GM23338 (cell line): Measurements from ENCODE around the gene HS6ST3. TPM values are rescaled to one million over a fixed set of nuclear protein-coding genes. Genes with fewer than 3 reads are reported as not detected.

Experiments used
- ATAC-seq: fragments of 200-7000 bp; cut with Tn5 transposase; 3 replicates; pipeline ENCODE4 v1.9.1; 2020
- DNase-seq: peaks from one replicate; pipeline ENCODE4 v3.0.0-alpha.2; 2015; ENCODE audit warnings: low spot score
- H2AFZ ChIP-seq: fragments of 200-600 bp; sonication (generic); 2 replicates; pipeline ENCODE4 v1.8.0; 2016; ENCODE audit warnings: antibody characterized with exemption, mild to moderate bottlenecking, moderate library complexity
- H3F3A ChIP-seq: fragments of 200-600 bp; sonication (generic); replicated peaks from 2 replicates; pipeline ENCODE4 v1.8.0; 2017; ENCODE audit warnings: antibody characterized with exemption, mixed run types, low read depth
- H3K27ac ChIP-seq: fragments of 200-600 bp; sonication (generic); 2 replicates; pipeline ENCODE4 v1.6.1; 2016; ENCODE audit warnings: low read depth
- H3K27me3 ChIP-seq: fragments of 200-600 bp; sonication (generic); 2 replicates; pipeline ENCODE4 v1.8.0; 2016; ENCODE audit warnings: mild to moderate bottlenecking, mixed run types, moderate library complexity; ENCODE audit not compliant: insufficient read depth
- H3K36me3 ChIP-seq: fragments of 200-600 bp; sonication (generic); 2 replicates; pipeline ENCODE4 v1.8.0; 2016; ENCODE audit warnings: mild to moderate bottlenecking; ENCODE audit not compliant: insufficient read depth
- H3K4me1 ChIP-seq: fragments of 200-600 bp; sonication (generic); 2 replicates; pipeline ENCODE4 v1.8.0; 2016; ENCODE audit warnings: mild to moderate bottlenecking, moderate library complexity; ENCODE audit not compliant: insufficient read depth
- H3K4me2 ChIP-seq: fragments of 200-600 bp; sonication (generic); 2 replicates; pipeline ENCODE4 v1.7.1; 2017; ENCODE audit warnings: mixed run types
- H3K4me3 ChIP-seq: fragments of 200-600 bp; sonication (generic); 2 replicates; pipeline ENCODE4 v1.6.1; 2016; ENCODE audit warnings: mixed run types
- H3K79me2 ChIP-seq: fragments of 200-600 bp; sonication (generic); replicated peaks from 2 replicates; pipeline ENCODE4 v1.8.0; 2017; ENCODE audit warnings: mild to moderate bottlenecking; ENCODE audit not compliant: insufficient read depth
- H3K9me2 ChIP-seq: fragments of 200-600 bp; sonication (generic); 2 replicates; pipeline ENCODE4 v1.8.0; 2017; ENCODE audit not compliant: insufficient read depth
- H4K20me1 ChIP-seq: fragments of 200-600 bp; sonication (generic); replicated peaks from 2 replicates; pipeline ENCODE4 v1.8.0; 2017; ENCODE audit warnings: mild to moderate bottlenecking; ENCODE audit not compliant: insufficient read depth
- H3K27ac Mint-ChIP-seq: 2 replicates; pipeline ENCODE4 v1.8.0; 2020; ENCODE audit warnings: inconsistent platforms, mild to moderate bottlenecking, moderate library complexity, mixed read lengths
- H3K27me3 Mint-ChIP-seq: 3 replicates; pipeline ENCODE4 v1.8.0; 2022; ENCODE audit warnings: low read depth, mild to moderate bottlenecking, moderate library complexity, mixed read lengths, inconsistent platforms; ENCODE audit not compliant: insufficient read depth, poor library complexity
- H3K36me3 Mint-ChIP-seq: 3 replicates; pipeline ENCODE4 v1.8.0; 2021; ENCODE audit warnings: low read depth, mild to moderate bottlenecking, inconsistent platforms, moderate library complexity, mixed read lengths
- H3K4me1 Mint-ChIP-seq: 3 replicates; pipeline ENCODE4 v1.8.0; 2020; ENCODE audit warnings: mild to moderate bottlenecking, inconsistent platforms, mixed read lengths
- H3K4me3 Mint-ChIP-seq: 3 replicates; pipeline ENCODE4 v1.8.0; 2021; ENCODE audit warnings: moderate library complexity, mild to moderate bottlenecking, inconsistent platforms, mixed read lengths
- H3K9me3 Mint-ChIP-seq: 3 replicates; pipeline ENCODE4 v1.8.0; 2020; ENCODE audit warnings: moderate library complexity, mild to moderate bottlenecking, inconsistent platforms, mixed read lengths
- CREB1 ChIP-seq: fragments of 250-450 bp; sonication (Bioruptor Pico); IDR thresholded peaks from 2 replicates; pipeline ENCODE4 v1.5.0; 2020; ENCODE audit warnings: low read depth, mild to moderate bottlenecking, moderate library complexity
- EZH2 ChIP-seq: fragments of 200-600 bp; sonication (generic); IDR thresholded peaks from one replicate; pipeline ENCODE4 v1.8.0; 2017; ENCODE audit warnings: antibody characterized with exemption, mild to moderate bottlenecking, low read depth; ENCODE audit not compliant: unreplicated experiment
- EZH2phosphoT487 ChIP-seq: fragments of 200-600 bp; sonication (generic); IDR thresholded peaks from one replicate; pipeline ENCODE4 v1.8.1; 2018; ENCODE audit warnings: antibody characterized with exemption; ENCODE audit not compliant: unreplicated experiment
- JUNB ChIP-seq: IDR thresholded peaks from one replicate; pipeline ENCODE4 v1.6.1; 2016; ENCODE audit warnings: antibody characterized with exemption; ENCODE audit not compliant: unreplicated experiment
- NANOG ChIP-seq: IDR thresholded peaks from 2 replicates; pipeline ENCODE4 v1.6.1; 2016; ENCODE audit warnings: antibody characterized with exemption, borderline replicate concordance
- POLR2AphosphoS5 ChIP-seq: IDR thresholded peaks from 2 replicates; pipeline ENCODE4 v1.6.1; 2016; ENCODE audit warnings: antibody characterized with exemption, low read depth
- STAT1 ChIP-seq: IDR thresholded peaks from one replicate; pipeline ENCODE4 v1.6.1; 2016; ENCODE audit warnings: antibody characterized with exemption; ENCODE audit not compliant: unreplicated experiment
- ZNF331 ChIP-seq: fragments of 250-450 bp; sonication (Bioruptor Pico); IDR thresholded peaks from 2 replicates; pipeline ENCODE4 v1.5.0; 2020; ENCODE audit warnings: low read depth, mild to moderate bottlenecking, moderate library complexity
- ZNF462 ChIP-seq: fragments of 250-450 bp; sonication (Bioruptor Pico); IDR thresholded peaks from 2 replicates; pipeline ENCODE4 v1.5.0; 2020; ENCODE audit warnings: mild to moderate bottlenecking, moderate library complexity
- polyA plus RNA-seq: library from polyadenylated mRNA; unstranded; fragments of >200 nt; fragmentation: Nextera tagmentation; extraction: Ambion mirVana; gene quantifications from 2 replicates; pipeline ENCODE4 v1.2.1, GENCODE V29; 2016
- total RNA-seq: library from RNA; depleted of rRNA; stranded (reverse); fragments of >200 nt; shearing (Covaris generic); gene quantifications from 2 replicates; pipeline ENCODE4 v1.2.3, GENCODE V29; 2014
- TF ChIP-seq, protein P1 (sequence below): IDR thresholded peaks from one replicate; pipeline ENCODE4 v1.6.1; 2018; ENCODE audit warnings: antibody characterized with exemption; ENCODE audit not compliant: unreplicated experiment
- TF ChIP-seq, protein P2 (sequence below), 2 experiments: fragments of 200-600 bp in 1 of 2; sonication (generic) in 1 of 2; conservative IDR thresholded peaks; 2 replicates each; pipeline versions ENCODE4 v1.5.1 to v1.6.1; 2016 to 2017; ENCODE audit warnings: antibody characterized with exemption in 2 of 2, low read depth in 2 of 2, mild to moderate bottlenecking in 2 of 2, moderate library complexity in 1 of 2

Gene HS6ST3
- total and polyA plus RNA-seq, 2 experiments from 2014 or later: 0.52 to 0.80 TPM

DNA sequence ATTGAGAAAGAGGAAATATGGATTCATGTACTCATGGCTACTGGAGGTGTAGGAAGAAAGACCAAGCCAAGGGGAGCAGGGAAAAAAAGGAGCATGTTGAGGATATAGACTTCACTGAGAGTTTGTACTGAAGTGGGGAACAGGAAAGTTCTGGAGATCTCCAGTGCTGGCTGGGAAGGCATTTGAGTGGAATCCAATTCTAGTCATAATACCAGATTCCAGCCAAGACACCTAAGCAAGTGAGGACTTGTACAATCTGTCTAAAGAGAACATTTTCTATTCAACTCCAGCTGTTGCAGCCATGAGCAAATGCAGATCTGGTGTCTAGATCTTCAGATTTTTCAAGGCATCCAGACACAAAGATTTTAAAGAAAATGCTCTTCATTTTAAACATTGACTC, 491.8 kb downstream of the HS6ST3 start:
- H3K9me2 ChIP-seq: peaks cover 18% of the 10 kb centered on the region
- DNase-seq (no peak), ATAC-seq (no peak)
- no peaks in the 10 kb centered on the region for H3K36me3 Mint-ChIP-seq
- H3K27me3 Mint-ChIP-seq: no peaks in the 10 kb centered on the region
- no peak overlapping the region for H3K4me3 Mint-ChIP-seq
- H3K4me1 Mint-ChIP-seq: no peaks in the 10 kb centered on the region
- no peaks in the 10 kb centered on the region for H3K4me1 ChIP-seq
- H3K27me3 ChIP-seq: no peaks in the 10 kb centered on the region
- H3K4me3 ChIP-seq: no peak overlapping the region
- no peak overlapping the region for H3K27ac Mint-ChIP-seq
- no peak overlapping the region for H3K4me2 ChIP-seq
- no peak overlapping the region for H2AFZ ChIP-seq
- H3K9me3 Mint-ChIP-seq: no peaks in the 10 kb centered on the region
- TF ChIP-seq JUNB (no peak), EZH2 (no peak), ZNF462 (CRISPR knock-in tag) (no peak), CREB1 (CRISPR knock-in tag) (no peak)
- H3K79me2 ChIP-seq: no peaks in the 10 kb centered on the region
- H3K36me3 ChIP-seq: peaks cover 1% of the 10 kb centered on the region; the same call in 1 of the 2 replicates
- H3K27ac ChIP-seq: no peak overlapping the region
- H3F3A ChIP-seq: no peaks in the 10 kb centered on the region
- no peaks in the 10 kb centered on the region for H4K20me1 ChIP-seq

GRCh38 chr13:96615252-96615651, 525.3 kb downstream of the HS6ST3 start:
- H3K4me1 Mint-ChIP-seq: no peaks in the 10 kb centered on the region
- no peak overlapping the region for H3K4me3 ChIP-seq
- H3K27me3 ChIP-seq: no peaks in the 10 kb centered on the region
- TF ChIP-seq EZH2phosphoT487 (no peak), ZNF331 (CRISPR knock-in tag) (no peak), JUNB (no peak), EZH2 (no peak), POLR2AphosphoS5 (no peak), STAT1 (no peak), NANOG (no peak), CREB1 (CRISPR knock-in tag) (no peak)
- TF ChIP-seq, protein P1, sequence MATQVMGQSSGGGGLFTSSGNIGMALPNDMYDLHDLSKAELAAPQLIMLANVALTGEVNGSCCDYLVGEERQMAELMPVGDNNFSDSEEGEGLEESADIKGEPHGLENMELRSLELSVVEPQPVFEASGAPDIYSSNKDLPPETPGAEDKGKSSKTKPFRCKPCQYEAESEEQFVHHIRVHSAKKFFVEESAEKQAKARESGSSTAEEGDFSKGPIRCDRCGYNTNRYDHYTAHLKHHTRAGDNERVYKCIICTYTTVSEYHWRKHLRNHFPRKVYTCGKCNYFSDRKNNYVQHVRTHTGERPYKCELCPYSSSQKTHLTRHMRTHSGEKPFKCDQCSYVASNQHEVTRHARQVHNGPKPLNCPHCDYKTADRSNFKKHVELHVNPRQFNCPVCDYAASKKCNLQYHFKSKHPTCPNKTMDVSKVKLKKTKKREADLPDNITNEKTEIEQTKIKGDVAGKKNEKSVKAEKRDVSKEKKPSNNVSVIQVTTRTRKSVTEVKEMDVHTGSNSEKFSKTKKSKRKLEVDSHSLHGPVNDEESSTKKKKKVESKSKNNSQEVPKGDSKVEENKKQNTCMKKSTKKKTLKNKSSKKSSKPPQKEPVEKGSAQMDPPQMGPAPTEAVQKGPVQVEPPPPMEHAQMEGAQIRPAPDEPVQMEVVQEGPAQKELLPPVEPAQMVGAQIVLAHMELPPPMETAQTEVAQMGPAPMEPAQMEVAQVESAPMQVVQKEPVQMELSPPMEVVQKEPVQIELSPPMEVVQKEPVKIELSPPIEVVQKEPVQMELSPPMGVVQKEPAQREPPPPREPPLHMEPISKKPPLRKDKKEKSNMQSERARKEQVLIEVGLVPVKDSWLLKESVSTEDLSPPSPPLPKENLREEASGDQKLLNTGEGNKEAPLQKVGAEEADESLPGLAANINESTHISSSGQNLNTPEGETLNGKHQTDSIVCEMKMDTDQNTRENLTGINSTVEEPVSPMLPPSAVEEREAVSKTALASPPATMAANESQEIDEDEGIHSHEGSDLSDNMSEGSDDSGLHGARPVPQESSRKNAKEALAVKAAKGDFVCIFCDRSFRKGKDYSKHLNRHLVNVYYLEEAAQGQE: no peak
- TF ChIP-seq, protein P2, sequence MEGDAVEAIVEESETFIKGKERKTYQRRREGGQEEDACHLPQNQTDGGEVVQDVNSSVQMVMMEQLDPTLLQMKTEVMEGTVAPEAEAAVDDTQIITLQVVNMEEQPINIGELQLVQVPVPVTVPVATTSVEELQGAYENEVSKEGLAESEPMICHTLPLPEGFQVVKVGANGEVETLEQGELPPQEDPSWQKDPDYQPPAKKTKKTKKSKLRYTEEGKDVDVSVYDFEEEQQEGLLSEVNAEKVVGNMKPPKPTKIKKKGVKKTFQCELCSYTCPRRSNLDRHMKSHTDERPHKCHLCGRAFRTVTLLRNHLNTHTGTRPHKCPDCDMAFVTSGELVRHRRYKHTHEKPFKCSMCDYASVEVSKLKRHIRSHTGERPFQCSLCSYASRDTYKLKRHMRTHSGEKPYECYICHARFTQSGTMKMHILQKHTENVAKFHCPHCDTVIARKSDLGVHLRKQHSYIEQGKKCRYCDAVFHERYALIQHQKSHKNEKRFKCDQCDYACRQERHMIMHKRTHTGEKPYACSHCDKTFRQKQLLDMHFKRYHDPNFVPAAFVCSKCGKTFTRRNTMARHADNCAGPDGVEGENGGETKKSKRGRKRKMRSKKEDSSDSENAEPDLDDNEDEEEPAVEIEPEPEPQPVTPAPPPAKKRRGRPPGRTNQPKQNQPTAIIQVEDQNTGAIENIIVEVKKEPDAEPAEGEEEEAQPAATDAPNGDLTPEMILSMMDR (conservative IDR thresholded peaks at IDR 0.05; ENCODE audit: low read depth in 2 of 2): no peak

More at GRCh38 chr13:96615252-96615651, 525.3 kb downstream of the HS6ST3 start:
- Mint-ChIP-seq H3K36me3 (no peaks in the 10 kb centered on the region), H3K27ac (no peak overlapping the region), H3K9me3 (no peaks in the 10 kb centered on the region), H3K27me3 (no peaks in the 10 kb centered on the region), H3K4me3 (no peak overlapping the region)
- Histone ChIP-seq H2AFZ (no peak overlapping the region), H3K27ac (no peak overlapping the region), H3K4me1 (no peaks in the 10 kb centered on the region), H3F3A (no peaks in the 10 kb centered on the region), H3K9me2 (peaks cover 9% of the 10 kb centered on the region; the same call in 1 of the 2 replicates), H3K36me3 (no peaks in the 10 kb centered on the region), H3K79me2 (no peaks in the 10 kb centered on the region), H4K20me1 (no peaks in the 10 kb centered on the region), H3K4me2 (no peak overlapping the region)
- DNase-seq (no peak), ATAC-seq (no peak)
